AG04450 (cell line): ENCODE data around the gene TMC7. TPM values are rescaled to one million over a fixed set of nuclear protein-coding genes. Genes with fewer than 3 reads are reported as not detected.

Experiments
- CTCF ChIA-PET: fragments of 300-600, 350-600 bp; formaldehyde crosslinking; extraction: SDS; loops from one replicate; lab custom pipeline; 2022; ENCODE audit warnings: antibody characterized with exemption, inconsistent platforms; lab: Charles Lee
- POLR2A ChIA-PET: fragments of 350-600 bp; formaldehyde crosslinking; extraction: SDS; loops from one replicate; lab custom pipeline; 2021; ENCODE audit warnings: antibody characterized with exemption, inconsistent platforms; lab: Yijun Ruan, JAX
- DNase-seq: peaks from one replicate; pipeline ENCODE4 v3.0.0-alpha.2; 2011; ENCODE audit warnings: low read depth, low spot score
- H3K27ac ChIP-seq: one replicate; pipeline ENCODE4 v1.5.1; 2012; ENCODE audit warnings: low read depth, low read length, control low read depth
- H3K27me3 ChIP-seq: one replicate; pipeline ENCODE4 v1.6.0; 2012; ENCODE audit warnings: low read length; ENCODE audit not compliant: control insufficient read depth, insufficient read depth
- H3K4me3 ChIP-seq: 2 replicates; pipeline ENCODE4 v1.5.1; 2011; ENCODE audit warnings: mild to moderate bottlenecking, low read depth, low read length, control low read depth
- H3K9me3 ChIP-seq: 2 replicates; pipeline ENCODE4 v1.5.1; 2012; ENCODE audit warnings: low read length; ENCODE audit not compliant: control insufficient read depth, insufficient read depth
- CTCF ChIP-seq: IDR thresholded peaks from 2 replicates; pipeline ENCODE4 v1.5.1; 2011; ENCODE audit warnings: low read depth, low read length, control low read depth, inconsistent platforms
- polyA plus RNA-seq: library from polyadenylated mRNA; depleted of rRNA; stranded (reverse); fragments of >200 nt; gene quantifications from 2 replicates; pipeline ENCODE4 v1.2.3, GENCODE V29; 2011

TMC7 gene
- polyA plus RNA-seq, 1 experiment: 0.37 TPM

GRCh38 chr16:19017179-19017578 lies 33.4 kb downstream of the TMC7 start:
- Histone ChIP-seq H3K9me3 (no peaks in the 10 kb centered on the region), H3K27ac (no peak overlapping the region), H3K27me3 (no peaks in the 10 kb centered on the region), H3K4me3 (no peak overlapping the region)
- no peak for DNase-seq
- TF ChIP-seq CTCF: no peak
- ChIA-PET CTCF (no interaction called here), POLR2A (no interaction called here)

- Histone ChIP-seq H3K27me3 (no peaks in the 10 kb centered on the region), H3K27ac (no peak overlapping the region), H3K4me3 (no peak overlapping the region), H3K9me3 (no peaks in the 10 kb centered on the region)
- POLR2A ChIA-PET: no interaction called here
- TF ChIP-seq CTCF: no peak
- DNase-seq: no peak
- CTCF ChIA-PET: no interaction called here
Measured at GRCh38 chr16:19020689-19021088, 37.0 kb downstream of the TMC7 start.

GRCh38 chr16:19021747-19022146 lies 38.0 kb downstream of the TMC7 start:
- ChIA-PET CTCF (no interaction called here), POLR2A (no interaction called here)
- DNase-seq: no peak
- Histone ChIP-seq H3K27me3 (no peaks in the 10 kb centered on the region), H3K27ac (no peak overlapping the region), H3K4me3 (no peak overlapping the region), H3K9me3 (no peaks in the 10 kb centered on the region)
- TF ChIP-seq CTCF: no peak

- no peaks in the 10 kb centered on the region for H3K27me3 ChIP-seq
- ChIA-PET POLR2A (no interaction called here), CTCF (no interaction called here)
- no peak for TF ChIP-seq CTCF
- no peak for DNase-seq
- no peak overlapping the region for H3K27ac ChIP-seq
- no peaks in the 10 kb centered on the region for H3K9me3 ChIP-seq
- H3K4me3 ChIP-seq: no peak overlapping the region
Measured at GRCh38 chr16:19027416-19027815, 43.7 kb downstream of the TMC7 start.

GRCh38 chr16:19029980-19030379 lies 46.2 kb downstream of the TMC7 start:
- Histone ChIP-seq H3K27ac (no peak overlapping the region), H3K4me3 (no peak overlapping the region), H3K9me3 (no peaks in the 10 kb centered on the region), H3K27me3 (no peaks in the 10 kb centered on the region)
- POLR2A ChIA-PET: no interaction called here
- no peak for TF ChIP-seq CTCF
- CTCF ChIA-PET: interaction anchor here (0.6 kb wide), 1 partner anchor 117 kb away, joined by 3 read pairs; no protein-coding TSS in a partner anchor
- DNase-seq: no peak
